HPDE6-E6E7 (cell line): ENCODE results near the gene KCNK1.
"Not testable (repeated sequence)": the region's sequence is repeated elsewhere in the genome, so short reads cannot be mapped to it uniquely, and the experiment has no call there.

ENCODE experiments used
- DNase-seq: peaks from one replicate; pipeline ENCODE4 v3.0.0; 2011; ENCODE audit warnings: missing footprints; ENCODE audit errors: extremely low spot score

The KCNK1 gene

DNA sequence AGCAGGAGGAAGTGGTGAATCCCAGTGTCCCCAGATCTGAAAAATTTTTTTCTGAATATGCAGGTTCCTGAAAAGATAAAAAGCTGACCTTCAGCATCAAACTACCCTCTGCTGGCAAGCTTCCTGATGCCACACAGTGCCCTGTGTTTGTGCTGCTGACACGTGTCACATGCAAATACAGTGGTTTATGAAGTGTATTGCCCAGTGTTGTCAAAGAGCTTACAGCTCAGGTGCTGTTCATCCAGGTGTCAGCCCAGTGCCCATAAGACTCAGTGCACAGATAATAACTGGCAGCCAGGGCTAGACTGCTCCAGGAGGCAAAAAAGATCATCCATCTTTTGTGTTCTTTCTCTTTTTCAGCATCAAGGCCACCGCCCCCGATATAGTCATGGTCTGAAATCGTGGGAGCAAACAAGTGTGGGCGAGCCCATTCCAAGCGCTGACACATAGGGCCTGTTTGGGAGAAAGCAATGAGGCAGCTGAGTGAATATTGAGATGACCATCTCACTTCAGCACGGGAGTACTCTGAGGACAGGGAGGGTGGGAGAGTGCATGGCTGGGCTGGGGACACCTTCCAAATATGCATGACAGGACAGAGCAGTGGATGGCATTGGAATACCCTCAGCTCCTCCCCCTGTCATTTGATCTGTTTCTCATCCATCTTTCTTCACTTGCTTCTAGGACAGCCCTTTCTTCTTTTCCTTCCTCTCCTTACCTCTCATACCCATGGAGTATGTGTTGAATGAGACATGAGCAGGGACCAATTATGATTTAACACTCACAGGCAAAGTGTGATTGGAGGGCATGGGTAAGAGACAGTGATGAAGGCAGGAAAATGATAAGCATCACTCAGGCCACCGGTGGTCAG lies 6.4 kb upstream of the KCNK1 start:
- peak; percentile 19 for DNase-seq

DNA sequence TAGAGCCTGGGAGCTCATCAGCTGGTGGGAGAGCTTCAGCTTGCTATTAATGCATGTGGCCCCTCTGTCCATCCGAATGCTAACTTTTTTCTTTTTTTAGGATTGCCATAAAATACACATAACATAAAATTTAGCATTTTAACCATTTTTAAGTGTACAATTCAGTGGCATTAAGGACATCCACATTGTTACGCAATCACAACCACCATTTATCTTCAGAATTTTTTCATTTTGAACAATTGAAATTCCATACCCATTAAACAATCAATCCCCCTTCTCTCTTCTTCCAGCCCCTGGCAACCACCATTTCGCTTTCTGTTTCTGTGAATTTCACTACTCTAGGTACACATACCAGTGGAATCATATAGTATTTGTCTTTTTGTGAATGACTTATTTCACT lies 4.9 kb upstream of the KCNK1 start:
- DNase-seq = no peak

DNA sequence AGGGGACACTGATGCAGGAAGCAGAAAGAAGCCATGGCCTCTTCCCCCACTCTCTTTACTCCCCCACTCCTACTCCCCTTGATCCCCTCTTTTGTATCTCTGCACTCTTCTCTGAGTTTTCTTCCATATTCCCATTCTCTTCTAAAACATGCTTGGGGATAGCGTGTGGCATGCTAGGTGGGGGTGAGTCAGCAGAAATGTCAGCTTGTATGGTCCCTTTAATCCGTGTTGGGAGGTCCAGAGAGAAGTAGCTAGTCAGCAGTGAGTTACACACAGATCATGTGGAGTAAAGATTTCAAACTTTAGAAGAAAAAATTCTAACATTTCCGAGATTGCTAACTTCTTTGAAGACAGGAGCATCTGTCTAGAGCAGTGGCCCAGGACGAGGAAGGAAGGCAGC lies 4.0 kb upstream of the KCNK1 start:
- no peak for DNase-seq

DNA sequence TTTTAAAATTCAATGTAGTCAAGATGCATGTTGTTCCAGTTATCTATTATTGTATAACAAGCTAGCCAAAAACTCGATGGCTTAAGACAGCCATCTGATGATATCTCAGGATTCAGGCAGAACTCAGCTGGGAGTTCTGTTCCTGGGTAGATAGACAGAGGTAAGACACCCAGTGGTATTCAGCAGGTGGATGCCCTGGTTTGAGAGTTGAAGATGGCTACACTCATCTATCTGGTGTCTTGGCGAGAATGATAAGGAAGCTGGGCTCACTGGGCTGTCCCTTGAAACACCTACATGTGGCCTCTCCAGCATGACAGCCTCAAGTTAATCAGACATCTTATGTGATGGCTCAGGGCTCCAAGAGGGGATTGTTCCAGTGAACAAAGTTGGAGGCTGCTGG lies 3.3 kb upstream of the KCNK1 start:
- no peak for DNase-seq

DNA sequence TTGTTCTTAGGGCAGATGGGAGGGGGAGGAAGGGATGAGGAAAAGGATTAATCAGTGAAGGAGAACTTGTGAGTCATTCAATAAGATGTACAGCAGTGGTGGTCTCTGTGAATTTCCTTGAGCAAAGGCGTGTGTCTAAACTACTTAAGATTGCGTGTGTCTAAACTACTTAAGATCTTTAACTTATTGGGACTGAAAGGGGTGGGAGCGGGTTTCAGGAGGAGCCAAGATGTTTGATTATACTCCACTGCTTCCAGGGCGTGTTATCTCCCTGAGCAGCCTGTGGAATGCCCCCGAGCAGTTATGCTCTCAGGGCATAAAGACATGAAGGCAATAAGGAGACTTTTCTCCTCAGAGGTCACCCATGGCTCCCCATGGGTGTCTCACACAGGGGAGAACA lies 2.5 kb upstream of the KCNK1 start:
- not testable (repeated sequence) for DNase-seq

DNA sequence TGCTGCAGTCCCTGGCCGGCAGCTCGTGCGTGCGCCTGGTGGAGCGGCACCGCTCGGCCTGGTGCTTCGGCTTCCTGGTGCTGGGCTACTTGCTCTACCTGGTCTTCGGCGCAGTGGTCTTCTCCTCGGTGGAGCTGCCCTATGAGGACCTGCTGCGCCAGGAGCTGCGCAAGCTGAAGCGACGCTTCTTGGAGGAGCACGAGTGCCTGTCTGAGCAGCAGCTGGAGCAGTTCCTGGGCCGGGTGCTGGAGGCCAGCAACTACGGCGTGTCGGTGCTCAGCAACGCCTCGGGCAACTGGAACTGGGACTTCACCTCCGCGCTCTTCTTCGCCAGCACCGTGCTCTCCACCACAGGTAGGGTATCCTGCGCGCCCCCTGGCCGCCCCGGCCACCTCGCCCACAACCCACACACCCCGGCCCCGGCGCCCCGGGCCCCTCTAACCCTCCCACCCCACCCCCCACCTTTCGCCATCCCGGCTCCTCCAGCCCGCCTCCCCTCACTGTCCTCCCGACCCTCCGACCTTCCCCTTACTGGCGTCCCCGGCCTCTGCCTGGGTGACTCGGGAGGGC lies 352 bp downstream of the KCNK1 start:
- DNase-seq = peak; percentile 50

DNA sequence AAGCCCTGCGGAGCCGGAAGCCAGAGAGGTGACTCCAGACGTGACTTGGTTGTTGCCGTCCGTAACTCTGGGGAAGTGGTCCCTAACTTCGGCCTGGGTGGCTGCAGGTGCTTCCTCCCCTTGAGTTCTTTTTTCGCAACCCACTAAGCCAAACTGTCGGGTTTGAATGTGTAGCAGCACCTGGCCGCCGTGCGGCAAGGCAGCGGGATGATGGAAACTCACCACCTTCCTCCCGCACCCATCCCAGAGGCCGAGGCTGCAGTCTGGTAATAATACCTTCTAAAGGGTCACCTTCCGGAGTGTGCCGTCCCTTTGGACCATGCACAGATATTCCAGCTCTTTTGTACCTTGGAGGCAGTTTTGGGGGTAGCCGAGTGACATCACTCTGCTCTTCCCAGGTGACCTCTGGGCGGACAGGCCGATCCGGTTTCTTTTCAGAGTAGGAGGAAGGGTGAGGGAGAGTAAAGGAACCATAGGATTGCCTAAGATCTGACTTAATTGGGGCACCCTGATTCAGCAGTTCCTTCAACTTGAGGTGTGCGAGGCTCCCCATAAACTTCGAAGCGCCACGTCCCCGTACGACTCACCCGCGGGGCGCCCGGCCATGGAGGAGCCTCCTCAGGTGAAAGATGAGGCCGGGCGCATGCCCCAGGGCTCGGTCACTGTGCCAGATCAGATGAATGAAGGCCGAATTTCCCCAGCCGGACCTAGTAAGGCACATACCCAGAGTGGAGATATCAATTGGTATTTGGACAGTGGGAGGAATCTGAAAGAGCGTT lies 1.0 kb downstream of the KCNK1 start:
- DNase-seq = peak; percentile 29

DNA sequence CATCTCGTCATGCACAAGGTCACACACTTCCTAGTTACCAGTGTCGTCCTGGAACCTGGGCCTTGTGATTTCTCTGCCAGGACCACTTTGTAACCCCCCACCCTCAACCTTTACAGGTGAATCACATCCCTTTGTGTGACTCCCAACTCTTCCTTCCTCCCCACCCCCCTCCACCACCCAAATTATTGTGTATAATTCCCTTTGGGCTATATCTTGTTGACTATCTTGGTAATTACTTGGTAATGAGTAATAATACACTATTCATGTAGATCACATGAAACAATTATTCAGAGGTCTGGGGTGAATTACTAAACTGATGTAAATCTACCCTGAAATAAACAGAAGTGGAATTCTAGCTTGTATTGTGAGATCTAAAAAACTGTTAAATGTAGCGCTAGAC lies 1.7 kb downstream of the KCNK1 start:
- no peak for DNase-seq

DNA sequence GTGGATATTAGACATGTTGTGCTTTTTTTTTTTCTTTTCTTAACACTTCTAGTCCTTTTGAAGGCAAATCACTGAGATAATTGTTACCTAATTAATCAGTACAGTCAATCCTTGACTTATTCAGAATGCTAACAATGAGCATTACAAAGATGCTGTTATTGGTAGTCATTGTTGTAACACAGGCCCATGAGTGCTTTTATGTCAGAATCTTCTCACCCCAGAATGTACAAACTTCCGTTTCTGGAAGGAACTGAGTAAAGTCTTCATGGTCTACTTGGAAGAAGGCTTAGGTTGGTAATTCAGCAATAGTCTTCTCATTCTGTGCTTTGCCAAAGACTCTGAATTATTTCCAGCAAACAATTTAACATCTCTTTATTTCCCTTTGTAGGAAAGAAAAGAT lies 3.1 kb downstream of the KCNK1 start:
- no peak for DNase-seq

DNA sequence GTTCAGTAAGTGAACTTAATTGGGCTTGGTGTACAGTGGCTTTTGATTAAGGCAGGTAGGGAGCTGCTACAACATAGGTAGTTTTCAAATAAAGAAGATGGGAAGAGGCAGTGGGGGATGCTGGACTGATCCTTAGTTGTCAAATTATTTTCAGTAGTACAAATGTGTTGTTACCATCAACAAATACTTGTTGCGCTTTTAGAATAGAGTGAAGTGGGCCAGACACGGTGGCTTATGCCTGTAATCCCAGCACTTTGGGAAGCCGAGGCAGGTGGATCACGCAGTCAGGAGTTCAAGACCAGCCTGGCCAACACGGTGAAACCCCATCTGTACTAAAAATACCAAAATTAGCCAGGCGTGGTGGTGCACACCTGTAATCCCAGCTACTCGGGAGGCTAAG lies 5.5 kb downstream of the KCNK1 start:
- DNase-seq = not testable (repeated sequence)

DNA sequence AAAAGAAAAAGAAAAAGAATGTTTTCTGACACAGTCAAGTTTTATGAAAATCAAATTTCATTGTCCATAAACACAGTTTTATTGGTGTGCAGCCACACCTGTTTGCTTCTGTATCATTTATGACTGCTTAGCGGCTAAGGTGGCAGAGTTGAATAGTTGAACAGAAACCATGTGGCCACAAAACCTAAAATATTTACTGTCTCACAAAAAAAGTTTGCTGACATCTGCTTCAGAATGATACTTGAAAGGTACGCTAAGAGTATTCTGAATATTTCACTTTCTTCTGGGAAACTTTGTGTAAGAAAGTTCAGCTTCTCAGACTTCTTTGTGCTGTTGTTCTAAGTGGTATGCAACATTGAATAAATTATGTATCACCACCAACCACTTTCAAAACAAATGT lies 6.2 kb downstream of the KCNK1 start:
- DNase-seq = no peak

DNA sequence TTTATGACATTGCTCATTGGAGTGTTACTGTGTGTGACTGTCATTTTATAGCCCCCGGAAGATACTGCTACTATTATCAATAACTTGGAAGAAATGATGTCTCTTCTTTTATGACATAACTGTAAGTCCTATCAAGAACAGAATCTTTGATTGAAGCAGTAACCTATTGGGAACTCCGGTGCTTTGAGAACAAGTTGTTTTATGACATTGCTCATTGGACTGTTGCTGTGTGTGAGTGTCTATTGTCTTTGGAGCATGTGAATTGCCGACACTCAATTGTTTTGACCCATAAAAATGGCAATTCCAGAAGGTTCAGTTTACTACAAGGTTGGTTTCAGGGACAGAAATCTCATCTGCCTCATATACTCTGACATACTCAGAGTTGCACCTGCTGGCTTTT lies 8.0 kb downstream of the KCNK1 start:
- no peak for DNase-seq

DNA sequence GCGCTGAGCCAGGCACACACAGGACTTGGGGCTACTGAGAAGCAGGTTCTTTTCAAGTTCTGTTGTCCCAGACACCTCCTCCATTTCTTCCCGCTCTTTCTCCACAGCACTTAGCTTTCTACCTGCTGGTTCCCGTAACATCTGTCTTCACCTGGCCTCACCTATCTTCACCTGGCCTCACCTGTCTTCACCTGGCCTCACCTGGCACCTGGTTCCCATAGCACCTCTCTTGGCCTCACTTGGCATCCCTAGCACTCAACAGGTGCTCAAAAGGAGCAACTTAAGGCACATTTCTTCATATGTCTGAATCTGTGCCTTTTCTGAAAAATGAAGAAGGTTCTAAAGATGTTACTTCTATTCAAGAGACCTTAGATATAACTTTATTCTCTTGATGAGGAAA lies 10.4 kb downstream of the KCNK1 start:
- no peak for DNase-seq

DNA sequence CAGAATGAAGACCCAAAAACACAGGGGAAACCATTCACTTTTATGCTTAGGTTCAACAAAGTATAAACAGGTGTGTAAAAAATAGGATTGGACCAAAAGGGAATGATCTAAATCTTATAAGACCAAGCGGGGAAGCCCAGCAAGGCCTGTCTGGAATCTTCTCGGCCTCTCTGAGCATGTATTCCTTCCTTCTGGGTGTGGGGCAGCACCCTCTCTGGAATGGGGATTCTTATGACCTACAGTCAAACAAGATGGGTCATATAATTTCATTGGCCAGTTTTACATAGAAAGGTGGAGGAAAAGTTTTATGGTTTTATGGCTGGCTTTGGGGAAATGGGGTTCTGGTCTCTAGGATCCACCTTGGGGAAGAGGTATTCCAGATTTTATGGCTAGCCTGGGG lies 11.2 kb downstream of the KCNK1 start:
- no peak for DNase-seq

DNA sequence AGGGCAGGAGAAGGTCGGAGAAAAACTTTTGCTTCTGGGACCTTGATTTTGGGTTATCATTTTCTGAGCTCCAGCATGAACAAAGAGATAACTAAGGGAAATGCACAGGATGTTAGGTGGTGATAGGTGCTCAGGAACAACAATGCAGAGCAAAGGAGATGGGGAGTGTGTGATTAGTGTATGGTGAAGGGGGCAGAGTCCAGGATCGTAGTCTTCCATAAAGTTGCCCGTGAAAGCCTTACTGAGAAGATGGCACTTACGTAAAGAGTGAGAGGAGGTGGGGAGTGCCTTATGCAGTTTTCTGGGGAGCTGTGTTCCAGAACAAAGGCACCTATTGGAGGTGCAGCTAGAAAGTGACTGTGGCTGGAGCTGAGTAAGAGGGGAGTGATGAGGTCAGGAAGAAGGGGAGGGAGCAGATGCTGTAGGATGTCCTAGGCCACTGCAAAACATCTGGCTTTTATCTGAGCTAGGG lies 11.6 kb downstream of the KCNK1 start:
- no peak for DNase-seq

DNA sequence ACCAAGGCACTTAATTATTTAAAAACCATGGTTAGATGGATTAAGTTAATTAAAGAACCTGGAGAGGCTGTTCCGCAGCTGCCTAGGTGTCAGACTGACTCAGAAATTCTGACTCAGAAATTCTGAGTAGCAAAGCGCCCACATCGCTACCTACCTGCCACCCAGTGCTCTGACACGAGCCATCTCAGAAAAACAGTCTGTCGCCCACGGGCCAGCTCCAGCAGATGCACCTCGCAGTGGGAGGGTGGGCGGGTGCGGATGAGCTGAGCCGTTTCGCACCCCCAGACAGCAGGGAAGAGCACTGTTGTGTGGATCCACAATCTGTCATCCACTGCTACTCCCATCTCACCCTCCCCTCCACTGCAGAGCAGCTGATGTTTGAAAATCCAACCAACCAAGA lies 13.5 kb downstream of the KCNK1 start:
- peak; percentile 59 for DNase-seq

DNA sequence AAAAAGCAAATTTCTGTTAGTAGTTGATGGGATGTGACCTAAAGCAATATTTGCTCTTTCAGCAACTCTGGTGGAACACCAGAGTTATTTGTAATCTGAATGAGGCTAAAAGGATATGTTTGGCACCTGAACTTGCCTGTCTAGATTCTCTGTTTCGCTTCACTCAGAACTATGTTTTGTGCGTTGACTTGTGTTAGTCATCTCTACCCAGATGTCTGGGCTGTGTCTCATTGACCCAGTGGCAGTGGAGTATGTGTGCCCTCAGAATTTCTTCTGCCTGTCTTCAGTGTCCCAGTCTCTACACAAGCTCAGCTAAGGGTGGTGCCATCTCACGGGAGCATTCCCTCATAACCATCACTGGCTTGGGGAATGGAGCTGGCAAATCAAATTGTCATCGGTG lies 13.9 kb downstream of the KCNK1 start:
- DNase-seq = peak; percentile 22

DNA sequence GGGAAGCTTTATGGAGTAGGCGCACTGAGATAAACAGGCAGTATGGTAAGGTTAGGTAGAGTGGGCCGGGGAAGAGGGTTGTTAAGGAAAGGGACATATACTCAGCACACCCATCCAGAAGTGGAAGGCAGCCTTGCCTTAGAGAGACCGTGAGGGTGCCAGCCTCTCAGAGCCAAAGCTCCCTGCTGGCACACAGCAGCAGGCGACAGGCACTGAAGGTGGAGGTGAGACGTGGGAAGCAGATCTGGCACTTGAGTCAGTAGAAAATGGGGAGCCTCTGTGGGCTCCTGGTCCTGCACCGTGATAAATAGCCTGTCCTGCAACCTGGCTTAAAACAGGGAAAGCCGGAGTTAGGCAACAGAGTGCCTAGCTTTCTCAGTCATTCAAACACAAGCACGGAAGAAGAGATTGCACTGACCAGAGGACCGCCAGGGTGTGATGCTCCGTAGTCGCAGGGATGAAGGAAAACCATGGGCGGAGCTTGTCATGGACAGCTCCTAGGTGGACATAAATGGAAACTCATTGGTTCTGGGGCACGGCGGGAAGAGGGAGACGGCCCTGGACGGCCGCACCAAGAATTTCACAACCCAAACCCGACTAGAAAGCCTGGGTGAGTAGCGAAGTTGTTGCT lies 15.5 kb downstream of the KCNK1 start:
- no peak for DNase-seq

DNA sequence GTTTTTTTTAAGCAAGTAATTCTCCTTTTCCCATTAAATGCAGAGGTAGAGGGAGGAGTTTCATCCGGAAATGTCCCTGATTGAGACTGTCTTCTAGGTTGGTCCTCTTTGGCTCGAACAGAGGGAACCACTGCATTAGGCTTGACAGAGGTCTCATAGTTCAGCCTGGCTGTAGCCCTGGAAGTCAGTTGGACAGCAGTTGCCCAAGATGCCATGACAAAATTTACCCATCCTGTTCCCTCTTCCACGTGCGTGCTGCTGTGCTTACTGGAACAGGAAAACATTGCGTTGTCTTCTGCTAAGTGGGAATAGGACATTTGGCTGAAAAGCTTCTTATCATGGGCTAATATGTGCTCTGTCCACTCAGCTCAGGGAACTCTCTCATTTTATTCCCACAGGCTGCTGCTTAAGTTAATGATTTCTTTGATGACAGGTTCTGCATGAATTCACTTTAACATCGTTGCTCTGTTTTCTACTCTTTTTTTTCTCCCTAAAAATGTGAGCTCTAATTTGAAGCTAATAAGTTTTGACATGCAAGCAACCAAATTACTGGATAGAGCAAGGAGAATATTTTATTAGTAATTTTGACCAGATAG lies 18.0 kb downstream of the KCNK1 start:
- DNase-seq = no peak

DNA sequence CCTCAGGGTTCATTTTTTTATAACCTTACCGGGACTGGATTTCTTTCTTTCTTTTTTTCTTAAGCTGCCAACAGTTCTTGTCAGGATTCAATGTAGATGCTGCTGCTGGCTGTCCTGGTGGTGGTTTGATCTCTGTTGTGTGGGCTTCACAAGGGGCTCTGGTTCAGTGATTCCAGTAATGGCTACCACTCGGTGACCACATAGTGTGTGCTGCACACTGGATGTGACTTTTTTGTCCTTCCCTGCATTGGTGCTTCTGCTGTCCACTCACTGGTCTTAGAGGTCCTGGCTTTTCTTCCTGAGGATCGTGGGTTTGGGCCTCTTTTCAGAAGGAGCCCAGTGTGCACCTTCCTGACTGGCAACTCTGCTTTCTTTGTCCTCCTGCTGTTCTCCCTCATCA lies 18.5 kb downstream of the KCNK1 start:
- DNase-seq = no peak

DNA sequence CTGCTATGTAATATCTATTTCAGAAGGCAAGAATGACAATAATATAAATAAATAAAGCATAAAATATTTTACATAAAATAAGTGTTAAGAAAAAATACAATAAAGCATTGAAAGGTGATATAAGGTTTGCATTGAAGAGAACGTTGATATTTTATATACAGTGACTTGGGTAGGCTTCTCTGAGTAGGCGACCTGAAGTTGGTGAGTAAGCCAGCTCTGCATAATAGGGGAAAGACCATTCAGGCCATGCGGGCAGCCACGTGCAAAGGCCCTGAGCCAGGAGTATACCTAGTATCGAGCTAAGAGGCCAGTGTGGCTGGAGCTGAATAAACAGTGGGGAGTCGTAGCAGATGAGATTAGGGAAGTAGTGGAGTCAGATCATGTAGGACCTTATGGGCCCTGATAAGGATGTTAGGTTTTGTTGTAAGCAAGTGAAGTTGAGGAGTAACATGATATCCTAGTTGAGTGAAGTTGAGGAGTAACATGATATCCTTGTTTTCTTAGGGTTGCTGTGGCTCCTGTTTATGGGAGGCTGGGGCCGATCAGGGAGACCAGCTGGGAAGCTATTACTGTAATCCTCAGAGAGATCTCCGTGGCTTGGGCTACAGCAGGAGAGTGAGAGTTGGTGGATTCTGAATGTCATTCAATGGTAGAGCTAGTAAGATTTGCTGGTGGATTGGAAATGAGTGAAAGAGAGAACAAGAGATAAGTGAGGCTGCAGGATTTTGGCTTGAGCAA lies 22.0 kb downstream of the KCNK1 start:
- no peak for DNase-seq
